Measurements from ENCODE around the gene AMMECR1. TPM values are rescaled to one million over a fixed set of nuclear protein-coding genes. Genes with fewer than 3 reads are reported as not detected.

AMMECR1 gene
- total and polyA plus RNA-seq, 10 donors, result 1.7 to 15.6 (median 9.6) TPM

DNA sequence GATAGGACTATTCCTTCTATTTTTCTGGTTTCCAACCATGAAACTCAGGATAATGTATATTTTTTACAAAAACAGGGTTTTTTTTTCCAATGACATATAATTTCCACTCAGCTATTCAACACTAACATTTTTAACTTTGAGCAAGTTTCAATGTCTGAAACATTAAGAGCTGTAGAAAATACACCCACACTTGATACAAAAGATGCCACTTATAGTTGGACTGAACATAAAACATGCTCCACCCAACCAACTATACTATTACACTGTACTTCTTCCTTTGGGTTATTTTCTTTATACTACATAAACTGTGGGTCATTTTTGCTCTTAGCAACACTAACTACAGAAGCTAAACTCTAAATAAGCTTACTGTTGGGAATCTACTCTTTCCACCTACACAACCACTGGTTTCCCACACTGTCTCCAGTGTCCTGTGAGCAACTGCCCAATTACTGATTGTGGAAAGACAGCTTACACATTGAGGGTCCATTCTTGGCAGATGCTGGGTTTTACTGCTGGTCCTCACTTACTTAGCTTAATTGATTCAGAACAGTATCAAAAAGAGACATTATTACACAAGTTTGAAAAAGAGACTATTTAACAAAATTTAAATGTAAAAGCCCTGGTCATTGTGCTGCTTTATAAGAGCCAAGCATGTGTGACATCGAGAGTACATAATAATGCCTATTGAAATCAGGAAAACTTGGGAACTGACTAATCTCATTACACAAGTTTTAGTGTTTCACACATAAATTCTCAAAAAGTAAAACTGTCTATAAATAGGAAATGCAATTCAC is 6.3 kb downstream of the AMMECR1 start:
- TF ChIP-seq, protein P1, sequence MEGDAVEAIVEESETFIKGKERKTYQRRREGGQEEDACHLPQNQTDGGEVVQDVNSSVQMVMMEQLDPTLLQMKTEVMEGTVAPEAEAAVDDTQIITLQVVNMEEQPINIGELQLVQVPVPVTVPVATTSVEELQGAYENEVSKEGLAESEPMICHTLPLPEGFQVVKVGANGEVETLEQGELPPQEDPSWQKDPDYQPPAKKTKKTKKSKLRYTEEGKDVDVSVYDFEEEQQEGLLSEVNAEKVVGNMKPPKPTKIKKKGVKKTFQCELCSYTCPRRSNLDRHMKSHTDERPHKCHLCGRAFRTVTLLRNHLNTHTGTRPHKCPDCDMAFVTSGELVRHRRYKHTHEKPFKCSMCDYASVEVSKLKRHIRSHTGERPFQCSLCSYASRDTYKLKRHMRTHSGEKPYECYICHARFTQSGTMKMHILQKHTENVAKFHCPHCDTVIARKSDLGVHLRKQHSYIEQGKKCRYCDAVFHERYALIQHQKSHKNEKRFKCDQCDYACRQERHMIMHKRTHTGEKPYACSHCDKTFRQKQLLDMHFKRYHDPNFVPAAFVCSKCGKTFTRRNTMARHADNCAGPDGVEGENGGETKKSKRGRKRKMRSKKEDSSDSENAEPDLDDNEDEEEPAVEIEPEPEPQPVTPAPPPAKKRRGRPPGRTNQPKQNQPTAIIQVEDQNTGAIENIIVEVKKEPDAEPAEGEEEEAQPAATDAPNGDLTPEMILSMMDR (IDR thresholded peaks at IDR 0.05 in 8 of 11, conservative IDR thresholded peaks at IDR 0.05 in 3 of 11), result no peak
- TF ChIP-seq POLR2AphosphoS5 (IDR thresholded peaks at IDR 0.05), result no peak
- TF ChIP-seq POLR2A (IDR thresholded peaks at IDR 0.05), result no peak
- 76 to 95% (median 81%) methylated on average over 1 of the region's 1 CpG for WGBS, 5 donors
- no peak for DNase-seq
- H3K4me1 ChIP-seq, result peaks cover 0 to 47% (median 8%) of the 10 kb centered on the region in 6 donors
- H3K9me3 ChIP-seq, result no peaks in the 10 kb centered on the region
- H3K27me3 ChIP-seq (replicated peaks in 1 of 7), result no peaks in the 10 kb centered on the region
- no peaks in the 10 kb centered on the region for H3K36me3 ChIP-seq
- H3K4me3 ChIP-seq, result no peak overlapping the region
- intact Hi-C loops (cut with DNase I; ENCODE audit: low total_unique reads), result no loop called here
- H3K27ac ChIP-seq, result no peak overlapping the region

DNA sequence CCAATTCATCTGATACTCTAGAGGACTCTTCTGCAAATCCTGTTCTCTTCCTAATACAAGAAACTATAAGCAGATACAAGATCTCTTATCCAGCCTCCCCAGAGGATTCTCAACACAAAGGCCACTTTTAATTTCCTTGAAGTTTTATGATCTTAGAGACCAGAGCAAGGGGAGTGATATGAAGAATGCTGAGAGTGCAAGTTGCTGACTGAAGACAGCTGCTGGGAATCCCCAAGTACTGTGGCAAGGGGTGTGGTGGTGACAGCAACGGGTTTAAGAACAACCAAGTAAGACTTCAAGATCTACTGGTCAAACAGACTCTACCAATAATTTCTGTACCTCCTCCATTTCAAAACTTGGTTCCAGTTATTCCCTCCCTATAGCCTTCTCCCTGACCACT is 7.0 kb downstream of the AMMECR1 start:
- 24 to 50% (median 30%) methylated on average over 1 of the region's 1 CpG for WGBS, 5 donors
- Histone ChIP-seq H3K4me1 (peaks cover 0 to 40% (median 5%) of the 10 kb centered on the region in 6 donors), H3K36me3 (no peaks in the 10 kb centered on the region), H3K9me3 (no peaks in the 10 kb centered on the region), H3K27me3 (replicated peaks in 1 of 7) (no peaks in the 10 kb centered on the region), H3K27ac (no peak overlapping the region), H3K4me3 (no peak overlapping the region)
- no peak for DNase-seq
- intact Hi-C loops (cut with DNase I; ENCODE audit: low total_unique reads), result no loop called here
- TF ChIP-seq POLR2A (IDR thresholded peaks at IDR 0.05), result no peak
- TF ChIP-seq POLR2AphosphoS5 (IDR thresholded peaks at IDR 0.05), result no peak
- TF ChIP-seq, protein P1 (IDR thresholded peaks at IDR 0.05 in 8 of 11, conservative IDR thresholded peaks at IDR 0.05 in 3 of 11), result no peak

DNA sequence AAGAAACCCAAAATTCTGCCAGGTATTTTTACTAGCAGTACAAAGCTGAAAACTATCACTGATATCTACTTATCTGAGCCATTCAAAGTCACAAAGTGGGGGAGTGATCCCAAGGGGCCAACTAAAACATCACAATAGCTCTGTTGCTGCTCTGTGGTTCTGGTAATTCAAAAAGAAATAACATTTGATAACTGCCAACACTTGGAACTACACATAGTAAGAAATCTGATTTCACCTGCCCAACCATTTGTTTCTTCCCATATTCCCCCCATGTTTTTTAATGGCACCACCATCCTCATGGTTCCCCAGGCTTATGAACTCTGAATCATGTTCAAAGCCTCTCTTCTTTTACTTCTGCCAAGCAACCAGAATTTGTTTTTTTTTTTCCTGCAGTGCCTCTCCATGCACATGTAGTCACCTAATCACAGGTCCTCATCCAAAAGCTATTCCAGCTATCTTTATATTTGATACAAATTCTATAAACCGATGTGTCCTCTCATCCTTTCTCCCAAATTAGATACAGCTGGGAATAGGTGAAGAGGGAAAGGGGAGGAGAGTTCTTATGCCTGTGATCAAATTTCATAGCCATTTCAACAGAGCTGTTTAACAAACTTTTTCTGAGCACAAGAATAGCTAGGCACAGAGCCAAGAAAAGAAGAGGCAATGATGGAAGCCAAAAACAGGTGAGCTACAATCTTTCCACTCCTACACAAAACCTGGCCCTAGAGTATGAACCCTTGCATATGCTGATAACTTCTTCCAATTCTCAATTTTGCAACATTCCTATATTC is 7.7 kb downstream of the AMMECR1 start:
- H3K4me1 ChIP-seq, result peaks cover 0 to 33% (median 3%) of the 10 kb centered on the region in 6 donors
- H3K27me3 ChIP-seq (replicated peaks in 1 of 7), result no peaks in the 10 kb centered on the region
- H3K36me3 ChIP-seq, result no peaks in the 10 kb centered on the region
- DNase-seq, result no peak
- 79 to 85% (median 81%) methylated on average over 1 of the region's 1 CpG for WGBS, 5 donors
- no peaks in the 10 kb centered on the region for H3K9me3 ChIP-seq
- no peak overlapping the region for H3K27ac ChIP-seq
- TF ChIP-seq POLR2AphosphoS5 (IDR thresholded peaks at IDR 0.05) (no peak), POLR2A (IDR thresholded peaks at IDR 0.05) (no peak)
- TF ChIP-seq, protein P1 (IDR thresholded peaks at IDR 0.05 in 8 of 11, conservative IDR thresholded peaks at IDR 0.05 in 3 of 11), result no peak
- intact Hi-C loops (cut with DNase I; ENCODE audit: low total_unique reads), result no loop called here
- H3K4me3 ChIP-seq, result no peak overlapping the region

DNA sequence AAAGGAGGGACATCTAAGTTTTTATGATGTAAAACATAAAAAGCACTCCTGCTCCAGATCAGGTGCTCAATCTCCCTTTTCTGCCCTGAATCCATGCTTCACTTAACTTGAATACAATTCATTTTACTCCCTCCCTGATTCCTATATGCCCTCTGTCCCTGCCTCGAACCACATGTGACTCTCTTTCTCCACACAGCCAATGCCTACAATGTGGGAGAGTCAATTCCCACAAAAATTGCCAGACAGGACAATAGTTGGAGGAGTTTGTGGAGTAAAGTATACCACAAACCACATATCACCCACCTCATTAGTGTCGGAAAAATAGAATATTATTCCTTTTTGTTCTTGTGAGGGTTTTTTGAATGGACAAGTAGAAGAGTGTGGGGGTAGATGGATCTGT is 9.7 kb downstream of the AMMECR1 start:
- no peak overlapping the region for H3K27ac ChIP-seq
- H3K36me3 ChIP-seq, result no peaks in the 10 kb centered on the region
- no peak overlapping the region for H3K4me3 ChIP-seq
- 72 to 97% (median 95%) methylated on average over 2 of the region's 2 CpGs for WGBS, 5 donors
- intact Hi-C loops (cut with DNase I; ENCODE audit: low total_unique reads), result no loop called here
- H3K27me3 ChIP-seq (replicated peaks in 1 of 7), result no peaks in the 10 kb centered on the region
- peaks cover 0 to 22% (median 3%) of the 10 kb centered on the region in 6 donors for H3K4me1 ChIP-seq
- TF ChIP-seq POLR2A (IDR thresholded peaks at IDR 0.05) (no peak), POLR2AphosphoS5 (IDR thresholded peaks at IDR 0.05) (no peak)
- TF ChIP-seq, protein P1 (IDR thresholded peaks at IDR 0.05 in 8 of 11, conservative IDR thresholded peaks at IDR 0.05 in 3 of 11), result no peak
- no peak for DNase-seq
- no peaks in the 10 kb centered on the region for H3K9me3 ChIP-seq
